ENCODE measurements around the gene SUSD4.

SUSD4 gene

DNA sequence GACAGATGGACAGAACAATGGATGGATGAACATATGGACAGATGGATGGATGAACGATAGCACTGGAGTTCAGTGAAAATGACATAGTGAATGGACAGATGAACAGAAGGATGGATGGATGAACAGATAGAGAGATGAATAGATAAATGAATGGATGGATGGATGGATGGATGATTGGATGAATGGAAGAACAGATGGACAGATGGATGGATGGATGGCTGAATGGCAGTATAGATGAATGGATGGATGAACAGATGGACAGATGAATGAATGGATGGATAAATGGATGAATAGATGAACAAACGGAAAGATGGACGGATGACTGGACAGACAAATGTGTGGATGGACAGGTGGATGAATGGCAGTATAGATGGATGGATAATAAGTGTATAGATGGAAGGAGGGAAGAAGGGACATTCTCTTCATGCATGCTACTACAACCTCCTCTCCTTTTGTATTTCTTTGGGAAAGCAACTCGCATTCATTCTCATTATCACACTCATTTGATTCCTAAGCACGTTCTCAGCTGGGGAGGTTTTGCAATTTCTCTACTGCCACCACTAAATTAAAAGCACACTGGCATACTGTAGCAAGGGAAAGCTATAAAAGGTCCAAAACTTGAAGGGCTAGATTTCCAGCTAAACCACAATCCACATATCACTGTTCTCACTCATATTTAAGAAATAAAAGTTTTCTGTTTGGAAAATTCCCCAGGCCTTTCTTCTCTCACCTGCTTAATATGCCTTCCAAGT, 34.1 kb downstream of the SUSD4 start:
- Histone ChIP-seq H2AFZ (ENCODE audit: low read length) (no peak overlapping the region), H3K9me2 (replicated peaks; ENCODE audit: low read depth, low read length) (no peaks in the 10 kb centered on the region), H3K9ac (ENCODE audit: low read depth, low read length, poor library complexity, severe bottlenecking) (no peak overlapping the region), H3K79me2 (ENCODE audit: insufficient read depth, low read length) (no peaks in the 10 kb centered on the region), H3K9me3 (ENCODE audit: insufficient read depth, low read depth, low read length) (no peaks in the 10 kb centered on the region), H3K36me3 (ENCODE audit: insufficient read depth, low read length) (no peaks in the 10 kb centered on the region), H3K4me2 (ENCODE audit: low read depth, low read length, poor library complexity, severe bottlenecking) (no peak overlapping the region), H3K4me3 (ENCODE audit: low read length, poor library complexity, severe bottlenecking) (no peak overlapping the region), H3K4me1 (ENCODE audit: insufficient read depth, low read length, poor library complexity, severe bottlenecking) (peaks cover 5% of the 10 kb centered on the region), H4K20me1 (ENCODE audit: insufficient read depth, low read length, poor library complexity, severe bottlenecking) (no peaks in the 10 kb centered on the region), H3F3A (ENCODE audit: low read depth) (no peaks in the 10 kb centered on the region), H3K27me3 (ENCODE audit: insufficient read depth, low read length, poor library complexity, severe bottlenecking) (no peaks in the 10 kb centered on the region)
- TF ChIP-seq EZH2phosphoT487 (IDR thresholded peaks at IDR 0.05; ENCODE audit: borderline replicate concordance), result no peak
- TF ChIP-seq, protein P1, sequence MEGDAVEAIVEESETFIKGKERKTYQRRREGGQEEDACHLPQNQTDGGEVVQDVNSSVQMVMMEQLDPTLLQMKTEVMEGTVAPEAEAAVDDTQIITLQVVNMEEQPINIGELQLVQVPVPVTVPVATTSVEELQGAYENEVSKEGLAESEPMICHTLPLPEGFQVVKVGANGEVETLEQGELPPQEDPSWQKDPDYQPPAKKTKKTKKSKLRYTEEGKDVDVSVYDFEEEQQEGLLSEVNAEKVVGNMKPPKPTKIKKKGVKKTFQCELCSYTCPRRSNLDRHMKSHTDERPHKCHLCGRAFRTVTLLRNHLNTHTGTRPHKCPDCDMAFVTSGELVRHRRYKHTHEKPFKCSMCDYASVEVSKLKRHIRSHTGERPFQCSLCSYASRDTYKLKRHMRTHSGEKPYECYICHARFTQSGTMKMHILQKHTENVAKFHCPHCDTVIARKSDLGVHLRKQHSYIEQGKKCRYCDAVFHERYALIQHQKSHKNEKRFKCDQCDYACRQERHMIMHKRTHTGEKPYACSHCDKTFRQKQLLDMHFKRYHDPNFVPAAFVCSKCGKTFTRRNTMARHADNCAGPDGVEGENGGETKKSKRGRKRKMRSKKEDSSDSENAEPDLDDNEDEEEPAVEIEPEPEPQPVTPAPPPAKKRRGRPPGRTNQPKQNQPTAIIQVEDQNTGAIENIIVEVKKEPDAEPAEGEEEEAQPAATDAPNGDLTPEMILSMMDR (conservative IDR thresholded peaks at IDR 0.05; ENCODE audit: low read length), result no peak

DNA sequence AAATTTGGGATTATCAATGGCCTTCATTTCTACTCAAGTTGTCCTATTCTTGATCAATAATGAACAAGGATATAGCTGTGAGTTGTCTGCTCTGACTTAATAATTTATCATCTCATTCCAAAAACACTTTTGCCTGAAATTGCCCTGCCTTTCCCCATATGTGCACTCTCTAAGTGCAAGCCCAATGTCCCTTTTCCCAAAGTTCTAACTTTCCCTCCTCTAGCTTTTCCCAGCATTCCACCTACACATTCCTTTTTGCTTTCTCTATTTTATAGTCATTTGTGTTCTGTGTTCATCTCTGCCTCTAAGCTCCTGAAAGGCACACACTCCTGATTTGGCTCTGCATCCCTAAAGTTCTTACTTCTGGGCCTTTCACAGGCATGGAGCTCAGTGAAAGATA, 34.7 kb downstream of the SUSD4 start:
- Histone ChIP-seq H3K4me1 (ENCODE audit: insufficient read depth, low read length, poor library complexity, severe bottlenecking) (peaks cover 11% of the 10 kb centered on the region), H3K4me3 (ENCODE audit: low read length, poor library complexity, severe bottlenecking) (no peak overlapping the region), H3K36me3 (ENCODE audit: insufficient read depth, low read length) (no peaks in the 10 kb centered on the region), H3K9me2 (replicated peaks; ENCODE audit: low read depth, low read length) (no peaks in the 10 kb centered on the region), H2AFZ (ENCODE audit: low read length) (no peak overlapping the region), H3K4me2 (ENCODE audit: low read depth, low read length, poor library complexity, severe bottlenecking) (no peak overlapping the region), H4K20me1 (ENCODE audit: insufficient read depth, low read length, poor library complexity, severe bottlenecking) (no peaks in the 10 kb centered on the region), H3F3A (ENCODE audit: low read depth) (no peaks in the 10 kb centered on the region), H3K9me3 (ENCODE audit: insufficient read depth, low read depth, low read length) (no peaks in the 10 kb centered on the region), H3K9ac (ENCODE audit: low read depth, low read length, poor library complexity, severe bottlenecking) (no peak overlapping the region), H3K79me2 (ENCODE audit: insufficient read depth, low read length) (no peaks in the 10 kb centered on the region), H3K27me3 (ENCODE audit: insufficient read depth, low read length, poor library complexity, severe bottlenecking) (no peaks in the 10 kb centered on the region)
- TF ChIP-seq, protein P1 (conservative IDR thresholded peaks at IDR 0.05; ENCODE audit: low read length), result no peak
- no peak for TF ChIP-seq EZH2phosphoT487 (IDR thresholded peaks at IDR 0.05; ENCODE audit: borderline replicate concordance)

DNA sequence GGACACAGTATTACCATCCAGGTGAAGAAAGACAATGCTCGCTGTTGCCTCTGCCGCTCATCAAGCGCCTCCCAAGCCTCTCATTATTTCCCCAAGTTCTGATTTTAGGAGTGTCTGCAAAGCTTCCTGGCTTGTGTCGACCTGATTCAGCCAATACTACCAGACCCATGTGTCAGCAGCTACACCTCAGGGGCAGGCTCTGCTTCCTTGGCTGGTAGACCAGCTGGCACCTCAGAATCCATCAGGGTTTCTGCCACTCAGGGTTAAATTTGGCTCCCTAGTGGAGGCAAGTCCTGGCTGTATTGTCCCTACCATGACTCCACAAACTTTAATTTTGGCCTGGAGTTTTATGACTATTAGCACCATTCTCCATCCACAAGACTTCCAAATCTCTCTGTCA, 35.4 kb downstream of the SUSD4 start:
- no peak overlapping the region for H2AFZ ChIP-seq (ENCODE audit: low read length)
- no peaks in the 10 kb centered on the region for H3F3A ChIP-seq (ENCODE audit: low read depth)
- H3K4me3 ChIP-seq (ENCODE audit: low read length, poor library complexity, severe bottlenecking), result no peak overlapping the region
- no peaks in the 10 kb centered on the region for H4K20me1 ChIP-seq (ENCODE audit: insufficient read depth, low read length, poor library complexity, severe bottlenecking)
- TF ChIP-seq EZH2phosphoT487 (IDR thresholded peaks at IDR 0.05; ENCODE audit: borderline replicate concordance), result no peak
- TF ChIP-seq, protein P1 (conservative IDR thresholded peaks at IDR 0.05; ENCODE audit: low read length), result no peak
- H3K9me3 ChIP-seq (ENCODE audit: insufficient read depth, low read depth, low read length), result no peaks in the 10 kb centered on the region
- H3K9me2 ChIP-seq (replicated peaks; ENCODE audit: low read depth, low read length), result no peaks in the 10 kb centered on the region
- no peaks in the 10 kb centered on the region for H3K79me2 ChIP-seq (ENCODE audit: insufficient read depth, low read length)
- H3K36me3 ChIP-seq (ENCODE audit: insufficient read depth, low read length), result no peaks in the 10 kb centered on the region
- H3K4me1 ChIP-seq (ENCODE audit: insufficient read depth, low read length, poor library complexity, severe bottlenecking), result peaks cover 16% of the 10 kb centered on the region
- no peaks in the 10 kb centered on the region for H3K27me3 ChIP-seq (ENCODE audit: insufficient read depth, low read length, poor library complexity, severe bottlenecking)
- no peak overlapping the region for H3K9ac ChIP-seq (ENCODE audit: low read depth, low read length, poor library complexity, severe bottlenecking)
- no peak overlapping the region for H3K4me2 ChIP-seq (ENCODE audit: low read depth, low read length, poor library complexity, severe bottlenecking)
